Measurements from ENCODE around the gene NRF1.

Gene NRF1

GRCh38 chr7:129772646-129773280 is 161.2 kb downstream of the NRF1 start:
- Mint-ChIP-seq H3K27ac (no peak overlapping the region), H3K9me3 (no peaks in the 10 kb centered on the region), H3K27me3 (peaks cover 4% of the 10 kb centered on the region), H3K4me1 (no peaks in the 10 kb centered on the region), H3K36me3 (no peaks in the 10 kb centered on the region), H3K4me3 (no peak overlapping the region)

- no peaks in the 10 kb centered on the region for H3K9me3 Mint-ChIP-seq
- peaks cover under 1% of the 10 kb centered on the region for H3K4me1 Mint-ChIP-seq
- H3K36me3 Mint-ChIP-seq, result no peaks in the 10 kb centered on the region
- H3K27me3 Mint-ChIP-seq, result peaks cover 9% of the 10 kb centered on the region
- no peak overlapping the region for H3K27ac Mint-ChIP-seq
- no peak overlapping the region for H3K4me3 Mint-ChIP-seq
Observed at GRCh38 chr7:129773328-129773731, 161.8 kb downstream of the NRF1 start.

- H3K27me3 Mint-ChIP-seq, result peaks cover 11% of the 10 kb centered on the region
- H3K4me1 Mint-ChIP-seq, result peaks cover 3% of the 10 kb centered on the region
- no peak overlapping the region for H3K4me3 Mint-ChIP-seq
- no peaks in the 10 kb centered on the region for H3K36me3 Mint-ChIP-seq
- H3K9me3 Mint-ChIP-seq, result no peaks in the 10 kb centered on the region
- H3K27ac Mint-ChIP-seq, result no peak overlapping the region
Observed at GRCh38 chr7:129773871-129774270, 162.4 kb downstream of the NRF1 start.

GRCh38 chr7:129774359-129774758 is 162.8 kb downstream of the NRF1 start:
- H3K4me3 Mint-ChIP-seq, result no peak overlapping the region
- H3K4me1 Mint-ChIP-seq, result peaks cover 3% of the 10 kb centered on the region
- H3K9me3 Mint-ChIP-seq, result no peaks in the 10 kb centered on the region
- peaks cover 11% of the 10 kb centered on the region for H3K27me3 Mint-ChIP-seq
- H3K27ac Mint-ChIP-seq, result no peak overlapping the region
- H3K36me3 Mint-ChIP-seq, result no peaks in the 10 kb centered on the region

GRCh38 chr7:129774871-129775694 is 163.6 kb downstream of the NRF1 start:
- no peaks in the 10 kb centered on the region for H3K36me3 Mint-ChIP-seq
- H3K4me1 Mint-ChIP-seq, result peaks cover 3% of the 10 kb centered on the region
- H3K4me3 Mint-ChIP-seq, result no peak overlapping the region
- H3K27ac Mint-ChIP-seq, result no peak overlapping the region
- peaks cover 11% of the 10 kb centered on the region for H3K27me3 Mint-ChIP-seq
- no peaks in the 10 kb centered on the region for H3K9me3 Mint-ChIP-seq

GRCh38 chr7:129775695-129776361 is 164.3 kb downstream of the NRF1 start:
- no peak overlapping the region for H3K27ac Mint-ChIP-seq
- peaks cover 11% of the 10 kb centered on the region for H3K27me3 Mint-ChIP-seq
- H3K4me3 Mint-ChIP-seq, result no peak overlapping the region
- H3K4me1 Mint-ChIP-seq, result peaks cover 3% of the 10 kb centered on the region
- no peaks in the 10 kb centered on the region for H3K9me3 Mint-ChIP-seq
- H3K36me3 Mint-ChIP-seq, result no peaks in the 10 kb centered on the region

- no peak overlapping the region for H3K4me3 Mint-ChIP-seq
Observed at GRCh38 chr7:129776362-129776722, 164.8 kb downstream of the NRF1 start.

GRCh38 chr7:129777195-129777844 is 165.8 kb downstream of the NRF1 start:
- Mint-ChIP-seq H3K27me3 (peaks cover 18% of the 10 kb centered on the region), H3K4me3 (no peak overlapping the region), H3K36me3 (no peaks in the 10 kb centered on the region), H3K9me3 (no peaks in the 10 kb centered on the region), H3K4me1 (peaks cover 14% of the 10 kb centered on the region), H3K27ac (peak overlapping the region; percentile 85)

More at GRCh38 chr7:129776362-129776722, 164.8 kb downstream of the NRF1 start:
- Mint-ChIP-seq H3K27me3 (peaks cover 15% of the 10 kb centered on the region), H3K27ac (no peak overlapping the region), H3K36me3 (no peaks in the 10 kb centered on the region), H3K4me1 (peaks cover 8% of the 10 kb centered on the region), H3K9me3 (no peaks in the 10 kb centered on the region)

GRCh38 chr7:129777993-129778769 is 166.7 kb downstream of the NRF1 start:
- peak overlapping the region; percentile 36 for H3K4me3 Mint-ChIP-seq
- H3K4me1 Mint-ChIP-seq, result peaks cover 22% of the 10 kb centered on the region
- no peaks in the 10 kb centered on the region for H3K36me3 Mint-ChIP-seq
- peaks cover 27% of the 10 kb centered on the region for H3K27me3 Mint-ChIP-seq
- no peaks in the 10 kb centered on the region for H3K9me3 Mint-ChIP-seq
- H3K27ac Mint-ChIP-seq, result no peak overlapping the region

GRCh38 chr7:129778770-129779601 is 167.5 kb downstream of the NRF1 start:
- peaks cover 31% of the 10 kb centered on the region for H3K27me3 Mint-ChIP-seq
- H3K4me1 Mint-ChIP-seq, result peaks cover 27% of the 10 kb centered on the region
- no peaks in the 10 kb centered on the region for H3K36me3 Mint-ChIP-seq
- no peaks in the 10 kb centered on the region for H3K9me3 Mint-ChIP-seq
- H3K4me3 Mint-ChIP-seq, result peak overlapping the region; percentile 36
- H3K27ac Mint-ChIP-seq, result no peak overlapping the region

GRCh38 chr7:129779602-129780256 is 168.2 kb downstream of the NRF1 start:
- no peak overlapping the region for H3K27ac Mint-ChIP-seq
- peaks cover 27% of the 10 kb centered on the region for H3K4me1 Mint-ChIP-seq
- H3K4me3 Mint-ChIP-seq, result no peak overlapping the region
- no peaks in the 10 kb centered on the region for H3K9me3 Mint-ChIP-seq
- H3K36me3 Mint-ChIP-seq, result no peaks in the 10 kb centered on the region
- H3K27me3 Mint-ChIP-seq, result peaks cover 32% of the 10 kb centered on the region

GRCh38 chr7:129780257-129780973 is 168.9 kb downstream of the NRF1 start:
- Mint-ChIP-seq H3K4me1 (peaks cover 33% of the 10 kb centered on the region), H3K36me3 (no peaks in the 10 kb centered on the region), H3K4me3 (peak overlapping the region; percentile 36), H3K27ac (no peak overlapping the region), H3K9me3 (no peaks in the 10 kb centered on the region), H3K27me3 (peaks cover 38% of the 10 kb centered on the region)

Measured in activated naive CD4-positive, alpha-beta T cell treated with anti-CD3 and anti-CD28 coated beads, Interleukin-2, amount 50 U/mL, for 24 hours (primary cell).